HG03521 (cell line): Measurements from ENCODE around the gene ANKRD16.

ENCODE experiments used
- ATAC-seq: cut with Tn5 transposase; IDR thresholded peaks from one replicate; pipeline ENCODE4 v1.9.1; 2021; ENCODE audit warnings: mild to moderate bottlenecking, moderate library complexity; ENCODE audit not compliant: unreplicated experiment

ANKRD16 gene

GRCh38 chr10:5812283-5813090 lies 77.2 kb downstream of the ANKRD16 start:
- peak; percentile 28 for ATAC-seq
